Transverse colon (tissue), 4 donors: ENCODE measurements around the gene RAPGEF3.

Experiments
- EP300 ChIP-seq: sonication (generic); formaldehyde crosslinking; IDR thresholded peaks from one replicate; pipeline ENCODE4 v1.6.1; 2017; ENCODE audit warnings: antibody characterized with exemption, low read depth
- POLR2A ChIP-seq: fragments of 450-650 bp; IDR thresholded peaks from one replicate; pipeline ENCODE4 v1.6.1; 2016; ENCODE audit warnings: antibody characterized with exemption, mild to moderate bottlenecking, moderate library complexity
- POLR2AphosphoS5 ChIP-seq, 3 donors: sonication (generic); formaldehyde crosslinking; IDR thresholded peaks; one replicate each; pipeline ENCODE4 v1.6.1; 2016; ENCODE audit warnings: antibody characterized with exemption in 3 of 3
- TF ChIP-seq, protein P1 (sequence below), 5 experiments: fragments of 200-600 bp in 3 of 5; fragments of 450-650 bp in 2 of 5; sonication (generic) in 3 of 5; IDR thresholded peaks; 1 replicate in 2 of 5; 2 replicates in 3 of 5; pipeline ENCODE4 v1.5.1; 2016 to 2017; ENCODE audit warnings: antibody characterized with exemption in 5 of 5, inconsistent platforms in 3 of 5, mild to moderate bottlenecking in 2 of 5, moderate library complexity in 1 of 5

- TF ChIP-seq, protein P1, sequence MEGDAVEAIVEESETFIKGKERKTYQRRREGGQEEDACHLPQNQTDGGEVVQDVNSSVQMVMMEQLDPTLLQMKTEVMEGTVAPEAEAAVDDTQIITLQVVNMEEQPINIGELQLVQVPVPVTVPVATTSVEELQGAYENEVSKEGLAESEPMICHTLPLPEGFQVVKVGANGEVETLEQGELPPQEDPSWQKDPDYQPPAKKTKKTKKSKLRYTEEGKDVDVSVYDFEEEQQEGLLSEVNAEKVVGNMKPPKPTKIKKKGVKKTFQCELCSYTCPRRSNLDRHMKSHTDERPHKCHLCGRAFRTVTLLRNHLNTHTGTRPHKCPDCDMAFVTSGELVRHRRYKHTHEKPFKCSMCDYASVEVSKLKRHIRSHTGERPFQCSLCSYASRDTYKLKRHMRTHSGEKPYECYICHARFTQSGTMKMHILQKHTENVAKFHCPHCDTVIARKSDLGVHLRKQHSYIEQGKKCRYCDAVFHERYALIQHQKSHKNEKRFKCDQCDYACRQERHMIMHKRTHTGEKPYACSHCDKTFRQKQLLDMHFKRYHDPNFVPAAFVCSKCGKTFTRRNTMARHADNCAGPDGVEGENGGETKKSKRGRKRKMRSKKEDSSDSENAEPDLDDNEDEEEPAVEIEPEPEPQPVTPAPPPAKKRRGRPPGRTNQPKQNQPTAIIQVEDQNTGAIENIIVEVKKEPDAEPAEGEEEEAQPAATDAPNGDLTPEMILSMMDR (IDR thresholded peaks at IDR 0.05), result no peak
- no peak for TF ChIP-seq POLR2A
- TF ChIP-seq POLR2AphosphoS5 (IDR thresholded peaks at IDR 0.05), result no peak
- no peak for TF ChIP-seq EP300
These were observed 19.4 kb downstream of the RAPGEF3 start for GRCh38 chr12:47739297-47739696.
